HG03439 (cell line): ENCODE measurements around the gene RAD51B.

ENCODE experiments used
- ATAC-seq: cut with Tn5 transposase; IDR thresholded peaks from one replicate; pipeline ENCODE4 v1.9.1; 2021; ENCODE audit warnings: mild to moderate bottlenecking, moderate library complexity; ENCODE audit not compliant: unreplicated experiment

Gene RAD51B

GRCh38 chr14:68140076-68140741 is 320.6 kb downstream of the RAD51B start:
- ATAC-seq, result no peak

GRCh38 chr14:68140806-68141205 is 321.2 kb downstream of the RAD51B start:
- ATAC-seq, result no peak

GRCh38 chr14:68141281-68142088 is 321.9 kb downstream of the RAD51B start:
- no peak for ATAC-seq

GRCh38 chr14:68143341-68143841 is 323.8 kb downstream of the RAD51B start:
- no peak for ATAC-seq

GRCh38 chr14:68144051-68144681 is 324.6 kb downstream of the RAD51B start:
- no peak for ATAC-seq

GRCh38 chr14:68145036-68145435 is 325.5 kb downstream of the RAD51B start:
- no peak for ATAC-seq

- no peak for ATAC-seq
Measured at GRCh38 chr14:68145539-68145938, 326.0 kb downstream of the RAD51B start.

GRCh38 chr14:68146818-68147217 is 327.2 kb downstream of the RAD51B start:
- no peak for ATAC-seq

GRCh38 chr14:68147303-68147702 is 327.7 kb downstream of the RAD51B start:
- no peak for ATAC-seq

- no peak for ATAC-seq
Measured at GRCh38 chr14:68148276-68148675, 328.7 kb downstream of the RAD51B start.

GRCh38 chr14:68148763-68149162 is 329.2 kb downstream of the RAD51B start:
- ATAC-seq, result no peak

GRCh38 chr14:68153275-68153674 is 333.7 kb downstream of the RAD51B start:
- ATAC-seq, result no peak

- no peak for ATAC-seq
Measured at GRCh38 chr14:68154275-68154674, 334.7 kb downstream of the RAD51B start.

GRCh38 chr14:68157971-68158371 is 338.4 kb downstream of the RAD51B start:
- no peak for ATAC-seq

- ATAC-seq, result no peak
Measured at GRCh38 chr14:68158640-68159039, 339.1 kb downstream of the RAD51B start.

GRCh38 chr14:68159701-68160633 is 340.4 kb downstream of the RAD51B start:
- no peak for ATAC-seq

GRCh38 chr14:68160779-68161546 is 341.4 kb downstream of the RAD51B start:
- no peak for ATAC-seq

GRCh38 chr14:68162887-68163286 is 343.3 kb downstream of the RAD51B start:
- no peak for ATAC-seq

- no peak for ATAC-seq
Measured at GRCh38 chr14:68164711-68165113, 345.1 kb downstream of the RAD51B start.
